ENCODE measurements around the gene FAM161A.
"Not testable (repeated sequence)": the region's sequence is repeated elsewhere in the genome, so short reads cannot be mapped to it uniquely, and the experiment has no call there.

The FAM161A gene, protein sequence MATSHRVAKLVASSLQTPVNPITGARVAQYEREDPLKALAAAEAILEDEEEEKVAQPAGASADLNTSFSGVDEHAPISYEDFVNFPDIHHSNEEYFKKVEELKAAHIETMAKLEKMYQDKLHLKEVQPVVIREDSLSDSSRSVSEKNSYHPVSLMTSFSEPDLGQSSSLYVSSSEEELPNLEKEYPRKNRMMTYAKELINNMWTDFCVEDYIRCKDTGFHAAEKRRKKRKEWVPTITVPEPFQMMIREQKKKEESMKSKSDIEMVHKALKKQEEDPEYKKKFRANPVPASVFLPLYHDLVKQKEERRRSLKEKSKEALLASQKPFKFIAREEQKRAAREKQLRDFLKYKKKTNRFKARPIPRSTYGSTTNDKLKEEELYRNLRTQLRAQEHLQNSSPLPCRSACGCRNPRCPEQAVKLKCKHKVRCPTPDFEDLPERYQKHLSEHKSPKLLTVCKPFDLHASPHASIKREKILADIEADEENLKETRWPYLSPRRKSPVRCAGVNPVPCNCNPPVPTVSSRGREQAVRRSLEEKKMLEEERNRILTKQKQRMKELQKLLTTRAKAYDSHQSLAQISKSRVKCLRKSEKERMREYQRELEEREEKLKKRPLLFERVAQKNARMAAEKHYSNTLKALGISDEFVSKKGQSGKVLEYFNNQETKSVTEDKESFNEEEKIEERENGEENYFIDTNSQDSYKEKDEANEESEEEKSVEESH

DNA sequence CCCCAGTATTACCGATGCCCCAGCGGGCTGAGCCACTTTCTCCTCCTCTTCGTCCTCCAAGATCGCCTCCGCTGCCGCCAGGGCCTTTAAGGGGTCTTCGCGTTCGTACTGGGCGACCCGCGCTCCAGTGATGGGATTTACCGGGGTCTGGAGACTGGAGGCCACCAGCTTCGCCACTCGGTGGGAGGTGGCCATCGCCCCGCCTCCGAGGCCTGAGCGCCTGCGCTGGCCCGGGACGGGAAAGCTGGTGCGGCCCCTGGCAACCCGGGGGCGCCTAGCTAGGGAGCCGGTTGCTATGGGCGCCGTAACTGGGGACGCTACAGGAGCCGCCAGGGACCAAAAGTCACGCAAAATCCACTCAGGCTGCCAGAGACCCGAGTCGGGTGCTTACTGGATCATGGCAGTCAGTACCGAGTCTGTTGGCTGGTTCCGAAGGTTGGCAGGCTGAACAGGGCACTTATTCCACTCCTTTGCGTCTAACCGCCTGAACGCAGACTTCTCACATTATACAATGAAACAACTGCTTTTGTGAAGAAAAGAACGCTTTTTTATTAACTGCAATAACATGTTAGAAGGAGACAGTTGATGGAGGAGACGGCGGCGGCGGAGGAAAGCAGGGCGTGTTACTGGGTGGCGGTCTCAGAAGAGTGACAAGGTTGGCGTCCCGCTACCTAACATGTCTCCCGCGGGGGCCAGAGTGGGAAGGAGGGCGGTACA, at the start of gene FAM161A:
TSS of gene FAM161A (minus strand) at position 214 of the 717 bp plus-strand sequence. CDS start at position 195, 19 bp downstream.
- FAIRE-seq (no peak), DNase-seq (ENCODE audit: low spot score) (peak; percentile 59)

- no peak for FAIRE-seq
Measured at GRCh38 chr2:61900281-61900680, 46.4 kb upstream of the FAM161A start.

GRCh38 chr2:61898810-61899209, 45.0 kb upstream of the FAM161A start:
- no peak for FAIRE-seq
- DNase-seq (ENCODE audit: low spot score) = no peak

More at GRCh38 chr2:61900281-61900680, 46.4 kb upstream of the FAM161A start:
- no peak for DNase-seq (ENCODE audit: low spot score)

DNA sequence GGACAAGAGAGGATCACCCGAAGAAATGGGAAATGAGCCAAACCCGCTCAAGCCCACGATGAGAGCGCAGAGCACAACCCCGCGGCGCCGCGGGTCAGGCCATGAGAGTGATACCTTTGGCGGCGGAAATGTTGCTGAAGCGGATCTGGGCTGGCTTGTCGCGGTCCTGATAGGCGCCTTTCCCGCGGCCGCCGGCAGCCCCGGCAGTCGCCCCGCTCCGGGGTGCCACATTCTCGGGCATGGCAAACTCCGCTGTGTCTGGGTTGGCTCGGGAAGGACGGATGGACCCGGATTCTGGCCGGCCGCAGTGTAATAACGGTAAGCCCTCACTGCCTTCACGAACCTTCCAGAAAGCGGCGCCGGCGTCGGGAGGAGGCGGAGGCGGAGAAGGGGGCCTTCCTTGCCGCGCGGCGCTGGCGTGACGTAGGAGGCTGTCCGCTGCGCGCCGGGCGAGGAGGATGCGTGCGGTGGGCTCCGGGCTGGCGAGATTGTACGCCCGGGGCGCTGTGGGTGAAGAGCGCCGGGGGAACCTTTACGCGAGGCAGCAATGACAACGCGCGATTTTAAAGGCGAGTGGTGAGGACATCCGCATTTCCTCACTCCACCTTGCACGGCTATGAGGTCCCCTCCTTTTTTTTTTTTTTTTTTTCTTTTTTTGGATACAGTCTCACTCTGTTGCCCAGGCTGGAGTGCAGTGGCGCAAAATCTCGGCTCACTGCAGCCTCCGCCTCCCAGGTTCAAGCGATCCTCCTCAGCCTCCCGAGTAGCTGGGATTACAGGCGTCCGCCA, 34.6 kb upstream of the FAM161A start, which contains the start of gene CCT4:
TSS of gene CCT4 (minus strand) at position 390 of the 789 bp plus-strand sequence. CDS start at position 241, 149 bp downstream.
- peak; percentile 69 for DNase-seq (ENCODE audit: low spot score)
- no peak for FAIRE-seq

GRCh38 chr2:61887717-61888266, 33.9 kb upstream of the FAM161A start:
- FAIRE-seq = no peak
- no peak for DNase-seq (ENCODE audit: low spot score)

- DNase-seq (ENCODE audit: low spot score) = no peak
- FAIRE-seq = no peak
Measured at GRCh38 chr2:61885896-61886603, 32.2 kb upstream of the FAM161A start.

DNA sequence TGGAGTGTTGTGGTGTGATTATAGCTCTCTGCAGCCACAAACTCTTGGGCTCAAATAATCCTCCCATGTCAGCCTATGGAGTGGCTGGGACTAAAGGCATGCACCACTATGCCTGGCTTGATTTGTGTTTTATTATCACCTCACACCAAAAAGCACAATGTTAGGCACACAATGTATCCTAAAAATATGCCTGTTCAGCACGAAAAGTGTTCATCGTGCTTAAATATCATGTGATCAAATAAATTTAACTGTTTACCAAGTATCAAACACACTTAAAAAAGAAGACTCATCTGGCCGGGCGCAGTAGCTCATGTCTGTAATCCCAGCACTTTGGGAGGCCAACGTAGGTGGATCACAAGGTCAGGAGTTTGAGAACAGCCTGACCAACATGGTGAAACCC, 29.0 kb upstream of the FAM161A start:
- FAIRE-seq (no peak), DNase-seq (ENCODE audit: low spot score) (no peak)

GRCh38 chr2:61879351-61879750, 25.5 kb upstream of the FAM161A start:
- DNase-seq (ENCODE audit: low spot score) = not testable (repeated sequence)

GRCh38 chr2:61878761-61879160, 24.9 kb upstream of the FAM161A start:
- DNase-seq (ENCODE audit: low spot score) = no peak
- peak; percentile 67 for FAIRE-seq

More at GRCh38 chr2:61879351-61879750, 25.5 kb upstream of the FAM161A start:
- FAIRE-seq = not testable (repeated sequence)

DNA sequence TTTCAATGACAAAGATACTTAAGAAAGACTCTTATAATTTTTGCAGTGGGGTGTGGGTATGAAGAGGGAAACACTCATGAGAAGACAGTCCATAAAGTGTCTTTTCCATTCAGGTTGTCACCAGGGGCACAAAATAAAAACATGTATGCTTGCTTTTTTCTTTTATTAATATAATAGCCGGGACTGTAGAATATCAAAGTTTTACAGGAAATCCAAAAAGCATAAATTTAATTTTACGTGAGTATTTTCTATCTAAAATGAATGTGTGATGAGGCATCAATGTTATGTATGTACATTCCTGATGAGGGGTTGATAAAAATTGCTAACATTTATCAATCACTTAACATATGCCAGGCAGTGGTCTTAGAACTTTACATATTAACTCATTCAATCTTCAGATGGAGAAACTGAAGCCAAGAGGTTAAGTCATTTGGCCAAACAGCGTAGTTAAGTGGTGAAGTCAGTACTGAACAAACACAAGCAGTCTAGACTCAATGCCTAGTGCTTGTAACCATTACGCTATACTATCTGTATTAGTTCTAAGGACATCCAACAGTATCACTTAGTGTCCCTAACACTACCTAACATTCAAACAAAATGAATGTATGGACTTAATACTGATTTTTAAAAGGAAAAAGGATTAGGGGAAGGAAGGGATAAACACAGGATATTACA, 23.8 kb upstream of the FAM161A start:
- FAIRE-seq (peak; percentile 72), DNase-seq (ENCODE audit: low spot score) (peak; percentile 52)

DNA sequence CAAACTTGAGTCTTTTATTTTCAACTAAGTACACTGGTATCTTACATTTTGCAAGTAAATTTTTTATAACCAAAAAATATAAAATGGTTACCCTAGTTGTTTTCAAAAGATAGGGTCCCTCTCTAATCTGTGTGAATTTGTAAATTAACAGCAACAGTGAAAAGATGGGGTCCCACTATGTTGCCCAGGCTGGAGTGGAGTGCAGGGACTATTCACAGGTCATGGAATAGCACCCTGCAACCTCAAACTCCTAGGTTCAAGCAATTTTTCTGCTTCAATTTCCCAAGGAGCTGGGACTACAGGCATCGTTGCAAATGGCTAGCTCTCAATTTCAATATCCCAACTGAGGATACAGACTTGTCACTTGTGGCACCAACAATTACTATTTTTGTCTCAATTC, 22.5 kb upstream of the FAM161A start:
- FAIRE-seq (no peak), DNase-seq (ENCODE audit: low spot score) (no peak)

GRCh38 chr2:61866482-61867089, 12.7 kb upstream of the FAM161A start:
- DNase-seq (ENCODE audit: low spot score); FAIRE-seq: not testable (repeated sequence)

GRCh38 chr2:61862085-61862484, 8.2 kb upstream of the FAM161A start:
- FAIRE-seq = no peak
- DNase-seq (ENCODE audit: low spot score) = no peak

GRCh38 chr2:61857224-61857623, 3.4 kb upstream of the FAM161A start:
- no peak for DNase-seq (ENCODE audit: low spot score)
- no peak for FAIRE-seq

DNA sequence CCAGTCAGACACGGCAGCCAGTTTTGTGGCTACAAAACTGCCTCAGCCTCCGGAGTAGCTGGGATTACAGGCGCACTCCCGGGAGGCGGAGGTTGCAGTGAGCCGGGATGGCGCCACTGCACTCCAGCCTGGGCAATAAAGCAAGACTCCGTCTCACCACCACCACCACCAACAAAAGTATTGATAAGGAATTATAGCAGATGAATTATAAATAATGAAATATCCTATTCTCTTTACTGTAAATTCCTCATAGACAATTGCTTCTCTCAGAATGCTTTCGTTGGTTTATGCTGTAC, 1.4 kb upstream of the FAM161A start:
- no peak for DNase-seq (ENCODE audit: low spot score)
- FAIRE-seq = no peak

- peak; percentile 83 for FAIRE-seq
- DNase-seq (ENCODE audit: low spot score) = peak; percentile 95
Measured at GRCh38 chr2:61854564-61855317, 881 bp upstream of the FAM161A start.

DNA sequence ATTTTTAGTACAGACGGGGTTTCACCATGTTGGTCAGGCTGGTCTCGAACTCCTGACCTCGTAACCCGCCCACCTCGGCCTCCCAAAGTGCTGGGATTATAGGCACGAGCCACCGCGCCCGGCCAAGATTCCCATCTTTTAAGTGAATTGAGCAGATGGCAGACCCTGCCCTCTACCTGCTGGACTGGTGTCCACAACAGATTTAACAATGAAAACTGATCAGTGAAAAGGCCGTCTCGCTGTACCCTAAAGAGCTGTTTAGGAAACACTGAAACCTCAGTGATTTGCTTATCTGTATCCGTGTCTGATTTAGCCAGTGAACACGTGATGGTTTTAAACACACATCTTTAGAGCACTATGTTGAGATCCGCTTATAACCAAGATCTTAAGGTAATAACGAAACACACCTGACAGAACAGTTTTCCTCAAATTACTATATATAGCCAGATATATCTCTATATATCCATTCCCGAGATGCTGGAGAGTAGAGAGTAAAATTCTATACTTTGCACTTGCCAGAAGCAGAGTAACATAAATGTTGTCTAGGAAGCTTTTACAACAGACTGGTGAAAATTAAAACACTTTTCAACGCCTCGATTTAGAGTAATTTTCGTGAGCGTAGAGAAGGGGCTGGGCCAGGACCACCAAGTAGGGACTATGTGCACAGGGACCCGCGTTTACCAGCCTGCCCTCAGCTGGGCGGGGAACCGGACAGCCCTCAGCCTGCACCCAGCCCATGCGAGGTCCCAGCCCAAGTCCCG, 594 bp downstream of the FAM161A start:
- DNase-seq (ENCODE audit: low spot score) (no peak), FAIRE-seq (no peak)

GRCh38 chr2:61851270-61851669, 2.6 kb downstream of the FAM161A start:
- not testable (repeated sequence) for DNase-seq (ENCODE audit: low spot score); FAIRE-seq
